Measurements from ENCODE around the gene EXTL2.
"Not testable (repeated sequence)": the region's sequence is repeated elsewhere in the genome, so short reads cannot be mapped to it uniquely, and the experiment has no call there.

EXTL2 gene

GRCh38 chr1:100941580-100942216, 47.1 kb upstream of the EXTL2 start:
- Histone ChIP-seq H3K4me2 (ENCODE audit: low read length, poor library complexity, severe bottlenecking) (no peak overlapping the region), H2BK5ac (ENCODE audit: low read depth, low read length, poor library complexity, severe bottlenecking) (no peak overlapping the region), H3K4me1 (ENCODE audit: control insufficient read depth, insufficient read depth, low read depth, low read length) (no peaks in the 10 kb centered on the region), H2BK120ac (ENCODE audit: low read depth, low read length) (no peak overlapping the region), H2BK12ac (ENCODE audit: low read length in 2 of 2) (no peak overlapping the region), H4K91ac (ENCODE audit: low read length) (no peak overlapping the region), H3K9me3 (ENCODE audit: control insufficient read depth, low read length) (no peaks in the 10 kb centered on the region), H4K8ac (ENCODE audit: low read length) (no peak overlapping the region), H3K4ac (ENCODE audit: low read depth in 1 of 2, low read length in 2 of 2) (no peak overlapping the region), H2AFZ (ENCODE audit: low read depth, low read length) (no peak overlapping the region), H3K27ac (ENCODE audit: low read length, poor library complexity, severe bottlenecking) (no peak overlapping the region), H3K23ac (ENCODE audit: low read length in 2 of 2) (no peak overlapping the region), H3K18ac (ENCODE audit: low read depth in 1 of 2, low read length in 2 of 2) (no peak overlapping the region), H3K9ac (ENCODE audit: low read length) (no peak overlapping the region), H3K14ac (ENCODE audit: low read length in 2 of 2) (no peak overlapping the region), H2BK15ac (ENCODE audit: low read depth, poor library complexity, severe bottlenecking) (no peak overlapping the region), H3K36me3 (ENCODE audit: control insufficient read depth in 1 of 2, insufficient read depth in 2 of 2, low read depth in 1 of 2, low read length in 2 of 2) (peaks cover 5 to 46% of the 10 kb centered on the region in 2 experiments), H3K27me3 (ENCODE audit: control insufficient read depth in 1 of 2, insufficient read depth in 1 of 2, low read length in 2 of 2) (no peaks in the 10 kb centered on the region), H3K79me1 (replicated peaks; ENCODE audit: low read length, poor library complexity, severe bottlenecking) (peaks cover 15% of the 10 kb centered on the region), H3K4me3 (ENCODE audit: insufficient read depth in 1 of 2, low read depth in 1 of 2, low read length in 2 of 2) (no peak overlapping the region), H2AK5ac (ENCODE audit: low read length, severe bottlenecking) (no peak overlapping the region)
- 99% methylated on average over 7 of the region's 9 CpGs for WGBS
- no peak for DNase-seq

GRCh38 chr1:100941098-100941527, 46.5 kb upstream of the EXTL2 start:
- H3K18ac ChIP-seq (ENCODE audit: low read depth in 1 of 2, low read length in 2 of 2) = no peak overlapping the region
- DNase-seq = no peak
- no peak overlapping the region for H3K14ac ChIP-seq (ENCODE audit: low read length in 2 of 2)
- no peaks in the 10 kb centered on the region for H3K27me3 ChIP-seq (ENCODE audit: control insufficient read depth in 1 of 2, insufficient read depth in 1 of 2, low read length in 2 of 2)
- no peak overlapping the region for H3K23ac ChIP-seq (ENCODE audit: low read length in 2 of 2)
- H3K9me3 ChIP-seq (ENCODE audit: control insufficient read depth, low read length) = no peaks in the 10 kb centered on the region
- H4K91ac ChIP-seq (ENCODE audit: low read length) = no peak overlapping the region
- H2BK5ac ChIP-seq (ENCODE audit: low read depth, low read length, poor library complexity, severe bottlenecking) = no peak overlapping the region
- no peak overlapping the region for H2BK15ac ChIP-seq (ENCODE audit: low read depth, poor library complexity, severe bottlenecking)
- 98% methylated on average over 1 of the region's 1 CpG for WGBS
- H3K36me3 ChIP-seq (ENCODE audit: control insufficient read depth in 1 of 2, insufficient read depth in 2 of 2, low read depth in 1 of 2, low read length in 2 of 2) = peaks cover 5 to 51% of the 10 kb centered on the region in 2 experiments
- H2AFZ ChIP-seq (ENCODE audit: low read depth, low read length) = no peak overlapping the region
- H2AK5ac ChIP-seq (ENCODE audit: low read length, severe bottlenecking) = no peak overlapping the region
- no peak overlapping the region for H2BK12ac ChIP-seq (ENCODE audit: low read length in 2 of 2)
- H3K9ac ChIP-seq (ENCODE audit: low read length) = no peak overlapping the region
- H3K27ac ChIP-seq (ENCODE audit: low read length, poor library complexity, severe bottlenecking) = no peak overlapping the region
- no peak overlapping the region for H3K4me3 ChIP-seq (ENCODE audit: insufficient read depth in 1 of 2, low read depth in 1 of 2, low read length in 2 of 2)
- H3K4me2 ChIP-seq (ENCODE audit: low read length, poor library complexity, severe bottlenecking) = no peak overlapping the region
- H3K4me1 ChIP-seq (ENCODE audit: control insufficient read depth, insufficient read depth, low read depth, low read length) = no peaks in the 10 kb centered on the region
- H3K79me1 ChIP-seq (replicated peaks; ENCODE audit: low read length, poor library complexity, severe bottlenecking) = peaks cover 15% of the 10 kb centered on the region
- no peak overlapping the region for H4K8ac ChIP-seq (ENCODE audit: low read length)
- H3K4ac ChIP-seq (ENCODE audit: low read depth in 1 of 2, low read length in 2 of 2) = no peak overlapping the region
- no peak overlapping the region for H2BK120ac ChIP-seq (ENCODE audit: low read depth, low read length)

GRCh38 chr1:100936194-100936967, 41.7 kb upstream of the EXTL2 start:
- no peak overlapping the region for H4K8ac ChIP-seq (ENCODE audit: low read length)
- H3K9ac ChIP-seq (ENCODE audit: low read length) = no peak overlapping the region
- no peak overlapping the region for H2AK5ac ChIP-seq (ENCODE audit: low read length, severe bottlenecking)
- peaks cover 11% of the 10 kb centered on the region for H3K79me1 ChIP-seq (replicated peaks; ENCODE audit: low read length, poor library complexity, severe bottlenecking)
- H2AFZ ChIP-seq (ENCODE audit: low read depth, low read length) = no peak overlapping the region
- H4K91ac ChIP-seq (ENCODE audit: low read length) = no peak overlapping the region
- no peak overlapping the region for H3K4me2 ChIP-seq (ENCODE audit: low read length, poor library complexity, severe bottlenecking)
- H3K18ac ChIP-seq (ENCODE audit: low read depth in 1 of 2, low read length in 2 of 2) = no peak overlapping the region
- no peak overlapping the region for H3K4ac ChIP-seq (ENCODE audit: low read depth in 1 of 2, low read length in 2 of 2)
- no peak overlapping the region for H2BK5ac ChIP-seq (ENCODE audit: low read depth, low read length, poor library complexity, severe bottlenecking)
- H2BK120ac ChIP-seq (ENCODE audit: low read depth, low read length) = no peak overlapping the region
- DNase-seq = no peak
- no peak overlapping the region for H3K23ac ChIP-seq (ENCODE audit: low read length in 2 of 2)
- peaks cover 0 to 53% of the 10 kb centered on the region in 2 experiments for H3K36me3 ChIP-seq (ENCODE audit: control insufficient read depth in 1 of 2, insufficient read depth in 2 of 2, low read depth in 1 of 2, low read length in 2 of 2)
- H3K27me3 ChIP-seq (ENCODE audit: control insufficient read depth in 1 of 2, insufficient read depth in 1 of 2, low read length in 2 of 2) = no peaks in the 10 kb centered on the region
- no peak overlapping the region for H2BK12ac ChIP-seq (ENCODE audit: low read length in 2 of 2)
- no peak overlapping the region for H3K14ac ChIP-seq (ENCODE audit: low read length in 2 of 2)
- no peaks in the 10 kb centered on the region for H3K9me3 ChIP-seq (ENCODE audit: control insufficient read depth, low read length)
- no peak overlapping the region for H2BK15ac ChIP-seq (ENCODE audit: low read depth, poor library complexity, severe bottlenecking)
- no peak overlapping the region for H3K4me3 ChIP-seq (ENCODE audit: insufficient read depth in 1 of 2, low read depth in 1 of 2, low read length in 2 of 2)
- no peak overlapping the region for H3K27ac ChIP-seq (ENCODE audit: low read length, poor library complexity, severe bottlenecking)
- H3K4me1 ChIP-seq (ENCODE audit: control insufficient read depth, insufficient read depth, low read depth, low read length) = no peaks in the 10 kb centered on the region

GRCh38 chr1:100933555-100933954, 38.9 kb upstream of the EXTL2 start:
- H3K4ac ChIP-seq (ENCODE audit: low read depth in 1 of 2, low read length in 2 of 2); H2AFZ ChIP-seq (ENCODE audit: low read depth, low read length); H2BK5ac ChIP-seq (ENCODE audit: low read depth, low read length, poor library complexity, severe bottlenecking); H3K4me2 ChIP-seq (ENCODE audit: low read length, poor library complexity, severe bottlenecking); DNase-seq; H3K27me3 ChIP-seq (ENCODE audit: control insufficient read depth in 1 of 2, insufficient read depth in 1 of 2, low read length in 2 of 2); H3K9ac ChIP-seq (ENCODE audit: low read length); H3K4me3 ChIP-seq (ENCODE audit: insufficient read depth in 1 of 2, low read depth in 1 of 2, low read length in 2 of 2); H2BK12ac ChIP-seq (ENCODE audit: low read length in 2 of 2); H3K79me1 ChIP-seq (replicated peaks; ENCODE audit: low read length, poor library complexity, severe bottlenecking); H2BK15ac ChIP-seq (ENCODE audit: low read depth, poor library complexity, severe bottlenecking); H3K27ac ChIP-seq (ENCODE audit: low read length, poor library complexity, severe bottlenecking); H4K8ac ChIP-seq (ENCODE audit: low read length); H3K9me3 ChIP-seq (ENCODE audit: control insufficient read depth, low read length); H3K14ac ChIP-seq (ENCODE audit: low read length in 2 of 2); H2BK120ac ChIP-seq (ENCODE audit: low read depth, low read length); H3K18ac ChIP-seq (ENCODE audit: low read depth in 1 of 2, low read length in 2 of 2); H3K23ac ChIP-seq (ENCODE audit: low read length in 2 of 2); H2AK5ac ChIP-seq (ENCODE audit: low read length, severe bottlenecking); H3K4me1 ChIP-seq (ENCODE audit: control insufficient read depth, insufficient read depth, low read depth, low read length); H4K91ac ChIP-seq (ENCODE audit: low read length): not testable (repeated sequence)
- WGBS = no CpG with 5 or more reads among the region's 2 CpGs
- peaks cover 0 to 49% of the 10 kb centered on the region in 2 experiments for H3K36me3 ChIP-seq (ENCODE audit: control insufficient read depth in 1 of 2, insufficient read depth in 2 of 2, low read depth in 1 of 2, low read length in 2 of 2)

Measured in mesenchymal stem cell (in vitro differentiated cells and primary cell).